WTC11 (cell line): Measurements from ENCODE around the gene TBCB. TPM values are rescaled to one million over a fixed set of nuclear protein-coding genes. Genes with fewer than 3 reads are reported as not detected.

ENCODE experiments used
- CDX4 ChIP-seq: fragments of 250-450 bp; sonication (Bioruptor Pico); IDR thresholded peaks from 2 replicates; pipeline ENCODE4 v1.9.0; 2021; ENCODE audit warnings: moderate library complexity, mild to moderate bottlenecking, inconsistent platforms, borderline replicate concordance
- CREB1 ChIP-seq: sonication (generic); formaldehyde crosslinking; IDR thresholded peaks from 2 replicates; pipeline ENCODE4 v1.8.0; 2023; ENCODE audit warnings: mild to moderate bottlenecking, missing genetic modification reagents
- ELF4 ChIP-seq: sonication (generic); formaldehyde crosslinking; IDR thresholded peaks from 2 replicates; pipeline ENCODE4 v1.8.1; 2022; ENCODE audit warnings: low read depth, mild to moderate bottlenecking, moderate library complexity, missing genetic modification reagents
- EMX1 ChIP-seq: fragments of 250-450 bp; sonication (Bioruptor Pico); IDR thresholded peaks from 2 replicates; pipeline ENCODE4 v1.8.0; 2021; ENCODE audit warnings: mild to moderate bottlenecking
- FOXK1 ChIP-seq: sonication (generic); formaldehyde crosslinking; IDR thresholded peaks from 2 replicates; pipeline ENCODE4 v1.8.0; 2022; ENCODE audit warnings: mild to moderate bottlenecking, moderate library complexity, missing genetic modification reagents
- GABPB1 ChIP-seq: sonication (generic); formaldehyde crosslinking; IDR thresholded peaks from 2 replicates; pipeline ENCODE4 v1.8.1; 2023; ENCODE audit warnings: mild to moderate bottlenecking, missing genetic modification reagents
- MLX ChIP-seq: sonication (generic); formaldehyde crosslinking; IDR thresholded peaks from 2 replicates; pipeline ENCODE4 v1.8.1; 2023; ENCODE audit warnings: mild to moderate bottlenecking, missing genetic modification reagents, moderate library complexity
- MYBL2 ChIP-seq: sonication (generic); formaldehyde crosslinking; IDR thresholded peaks from 2 replicates; pipeline ENCODE4 v1.8.1; 2023; ENCODE audit warnings: mild to moderate bottlenecking, moderate library complexity, missing genetic modification reagents
- SMAD3 ChIP-seq: sonication (generic); formaldehyde crosslinking; IDR thresholded peaks from 2 replicates; pipeline ENCODE4 v1.8.0; 2022; ENCODE audit warnings: missing genetic modification reagents, mild to moderate bottlenecking, borderline replicate concordance
- TCF7 ChIP-seq: sonication (generic); formaldehyde crosslinking; IDR thresholded peaks from 2 replicates; pipeline ENCODE4 v1.8.0; 2022; ENCODE audit warnings: mild to moderate bottlenecking, low read depth, missing genetic modification reagents, moderate library complexity
- ZBTB21 ChIP-seq: sonication (generic); formaldehyde crosslinking; IDR thresholded peaks from 2 replicates; pipeline ENCODE4 v1.8.1; 2023; ENCODE audit warnings: mild to moderate bottlenecking, missing genetic modification reagents, borderline replicate concordance
- ZNF317 ChIP-seq: sonication (generic); formaldehyde crosslinking; IDR thresholded peaks from 2 replicates; pipeline ENCODE4 v1.8.1; 2023; ENCODE audit warnings: low read depth, mild to moderate bottlenecking, moderate library complexity, missing genetic modification reagents, borderline replicate concordance
- ZNF532 ChIP-seq: fragments of 250-450 bp; sonication (Bioruptor Pico); IDR thresholded peaks from 2 replicates; pipeline ENCODE4 v1.9.0; 2021; ENCODE audit warnings: mild to moderate bottlenecking, borderline replicate concordance
- total RNA-seq: library from RNA; stranded (reverse); gene quantifications from 3 replicates; pipeline ENCODE4 v1.2.3, GENCODE V29; 2021
- TF ChIP-seq, protein P1 (sequence below): sonication (generic); formaldehyde crosslinking; IDR thresholded peaks from 2 replicates; pipeline ENCODE4 v1.8.0; 2023; ENCODE audit warnings: missing genetic modification reagents
- TF ChIP-seq, protein P2 (sequence below): sonication (generic); formaldehyde crosslinking; IDR thresholded peaks from 2 replicates; pipeline ENCODE4 v1.8.1; 2023; ENCODE audit warnings: mild to moderate bottlenecking, missing genetic modification reagents, borderline replicate concordance
- TF ChIP-seq, protein P3 (sequence below): sonication (generic); formaldehyde crosslinking; IDR thresholded peaks from 2 replicates; pipeline ENCODE4 v1.8.1; 2023; ENCODE audit warnings: mild to moderate bottlenecking, missing genetic modification reagents
- TF ChIP-seq, protein P4 (sequence below): sonication (generic); formaldehyde crosslinking; conservative IDR thresholded peaks from 2 replicates; pipeline ENCODE4 v1.8.1; 2023; ENCODE audit warnings: mild to moderate bottlenecking, low read depth, missing genetic modification reagents, moderate library complexity
- TF ChIP-seq, protein P5 (sequence below): fragments of 250-450 bp; sonication (Bioruptor Pico); conservative IDR thresholded peaks from 2 replicates; pipeline ENCODE4 v1.9.0; 2021; ENCODE audit warnings: mild to moderate bottlenecking

The TBCB gene
- total RNA-seq, 1 experiment from 2014 or later = 182 TPM

GRCh38 chr19:36114721-36115452 is 381 bp upstream of the TBCB start, which contains the start of gene POLR2I (continued):
- TF ChIP-seq, protein P1, sequence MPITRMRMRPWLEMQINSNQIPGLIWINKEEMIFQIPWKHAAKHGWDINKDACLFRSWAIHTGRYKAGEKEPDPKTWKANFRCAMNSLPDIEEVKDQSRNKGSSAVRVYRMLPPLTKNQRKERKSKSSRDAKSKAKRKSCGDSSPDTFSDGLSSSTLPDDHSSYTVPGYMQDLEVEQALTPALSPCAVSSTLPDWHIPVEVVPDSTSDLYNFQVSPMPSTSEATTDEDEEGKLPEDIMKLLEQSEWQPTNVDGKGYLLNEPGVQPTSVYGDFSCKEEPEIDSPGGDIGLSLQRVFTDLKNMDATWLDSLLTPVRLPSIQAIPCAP = 0 out of 2 replicates have a peak, but pooled peaks have one; percentile 32
- TF ChIP-seq, protein P2, sequence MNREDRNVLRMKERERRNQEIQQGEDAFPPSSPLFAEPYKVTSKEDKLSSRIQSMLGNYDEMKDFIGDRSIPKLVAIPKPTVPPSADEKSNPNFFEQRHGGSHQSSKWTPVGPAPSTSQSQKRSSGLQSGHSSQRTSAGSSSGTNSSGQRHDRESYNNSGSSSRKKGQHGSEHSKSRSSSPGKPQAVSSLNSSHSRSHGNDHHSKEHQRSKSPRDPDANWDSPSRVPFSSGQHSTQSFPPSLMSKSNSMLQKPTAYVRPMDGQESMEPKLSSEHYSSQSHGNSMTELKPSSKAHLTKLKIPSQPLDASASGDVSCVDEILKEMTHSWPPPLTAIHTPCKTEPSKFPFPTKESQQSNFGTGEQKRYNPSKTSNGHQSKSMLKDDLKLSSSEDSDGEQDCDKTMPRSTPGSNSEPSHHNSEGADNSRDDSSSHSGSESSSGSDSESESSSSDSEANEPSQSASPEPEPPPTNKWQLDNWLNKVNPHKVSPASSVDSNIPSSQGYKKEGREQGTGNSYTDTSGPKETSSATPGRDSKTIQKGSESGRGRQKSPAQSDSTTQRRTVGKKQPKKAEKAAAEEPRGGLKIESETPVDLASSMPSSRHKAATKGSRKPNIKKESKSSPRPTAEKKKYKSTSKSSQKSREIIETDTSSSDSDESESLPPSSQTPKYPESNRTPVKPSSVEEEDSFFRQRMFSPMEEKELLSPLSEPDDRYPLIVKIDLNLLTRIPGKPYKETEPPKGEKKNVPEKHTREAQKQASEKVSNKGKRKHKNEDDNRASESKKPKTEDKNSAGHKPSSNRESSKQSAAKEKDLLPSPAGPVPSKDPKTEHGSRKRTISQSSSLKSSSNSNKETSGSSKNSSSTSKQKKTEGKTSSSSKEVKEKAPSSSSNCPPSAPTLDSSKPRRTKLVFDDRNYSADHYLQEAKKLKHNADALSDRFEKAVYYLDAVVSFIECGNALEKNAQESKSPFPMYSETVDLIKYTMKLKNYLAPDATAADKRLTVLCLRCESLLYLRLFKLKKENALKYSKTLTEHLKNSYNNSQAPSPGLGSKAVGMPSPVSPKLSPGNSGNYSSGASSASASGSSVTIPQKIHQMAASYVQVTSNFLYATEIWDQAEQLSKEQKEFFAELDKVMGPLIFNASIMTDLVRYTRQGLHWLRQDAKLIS (CRISPR knock-in tag) = no peak
- TF ChIP-seq TCF7 (CRISPR knock-in tag) (0 out of 2 replicates have a peak, but pooled peaks have one; percentile 40), FOXK1 (CRISPR knock-in tag) (peak; percentile 89; the same call in 1 of the 2 replicates), MLX (CRISPR knock-in tag) (no peak), CREB1 (CRISPR knock-in tag) (peak; percentile 79; the same call in 1 of the 2 replicates), ZBTB21 (0 out of 2 replicates have a peak, but pooled peaks have one; percentile 58), MYBL2 (CRISPR knock-in tag) (peak; percentile 63; the same call in 1 of the 2 replicates), ZNF532 (CRISPR knock-in tag) (no peak), SMAD3 (CRISPR knock-in tag) (no peak), GABPB1 (CRISPR knock-in tag) (peak; percentile 76), EMX1 (CRISPR knock-in tag) (no peak), ZNF317 (CRISPR knock-in tag) (no peak), ELF4 (no peak), CDX4 (CRISPR knock-in tag) (no peak)
- TF ChIP-seq, protein P3, sequence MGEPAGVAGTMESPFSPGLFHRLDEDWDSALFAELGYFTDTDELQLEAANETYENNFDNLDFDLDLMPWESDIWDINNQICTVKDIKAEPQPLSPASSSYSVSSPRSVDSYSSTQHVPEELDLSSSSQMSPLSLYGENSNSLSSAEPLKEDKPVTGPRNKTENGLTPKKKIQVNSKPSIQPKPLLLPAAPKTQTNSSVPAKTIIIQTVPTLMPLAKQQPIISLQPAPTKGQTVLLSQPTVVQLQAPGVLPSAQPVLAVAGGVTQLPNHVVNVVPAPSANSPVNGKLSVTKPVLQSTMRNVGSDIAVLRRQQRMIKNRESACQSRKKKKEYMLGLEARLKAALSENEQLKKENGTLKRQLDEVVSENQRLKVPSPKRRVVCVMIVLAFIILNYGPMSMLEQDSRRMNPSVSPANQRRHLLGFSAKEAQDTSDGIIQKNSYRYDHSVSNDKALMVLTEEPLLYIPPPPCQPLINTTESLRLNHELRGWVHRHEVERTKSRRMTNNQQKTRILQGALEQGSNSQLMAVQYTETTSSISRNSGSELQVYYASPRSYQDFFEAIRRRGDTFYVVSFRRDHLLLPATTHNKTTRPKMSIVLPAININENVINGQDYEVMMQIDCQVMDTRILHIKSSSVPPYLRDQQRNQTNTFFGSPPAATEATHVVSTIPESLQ (CRISPR knock-in tag) = no peak
- TF ChIP-seq, protein P4, sequence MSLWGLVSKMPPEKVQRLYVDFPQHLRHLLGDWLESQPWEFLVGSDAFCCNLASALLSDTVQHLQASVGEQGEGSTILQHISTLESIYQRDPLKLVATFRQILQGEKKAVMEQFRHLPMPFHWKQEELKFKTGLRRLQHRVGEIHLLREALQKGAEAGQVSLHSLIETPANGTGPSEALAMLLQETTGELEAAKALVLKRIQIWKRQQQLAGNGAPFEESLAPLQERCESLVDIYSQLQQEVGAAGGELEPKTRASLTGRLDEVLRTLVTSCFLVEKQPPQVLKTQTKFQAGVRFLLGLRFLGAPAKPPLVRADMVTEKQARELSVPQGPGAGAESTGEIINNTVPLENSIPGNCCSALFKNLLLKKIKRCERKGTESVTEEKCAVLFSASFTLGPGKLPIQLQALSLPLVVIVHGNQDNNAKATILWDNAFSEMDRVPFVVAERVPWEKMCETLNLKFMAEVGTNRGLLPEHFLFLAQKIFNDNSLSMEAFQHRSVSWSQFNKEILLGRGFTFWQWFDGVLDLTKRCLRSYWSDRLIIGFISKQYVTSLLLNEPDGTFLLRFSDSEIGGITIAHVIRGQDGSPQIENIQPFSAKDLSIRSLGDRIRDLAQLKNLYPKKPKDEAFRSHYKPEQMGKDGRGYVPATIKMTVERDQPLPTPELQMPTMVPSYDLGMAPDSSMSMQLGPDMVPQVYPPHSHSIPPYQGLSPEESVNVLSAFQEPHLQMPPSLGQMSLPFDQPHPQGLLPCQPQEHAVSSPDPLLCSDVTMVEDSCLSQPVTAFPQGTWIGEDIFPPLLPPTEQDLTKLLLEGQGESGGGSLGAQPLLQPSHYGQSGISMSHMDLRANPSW (CRISPR knock-in tag) = no peak
- TF ChIP-seq, protein P5, sequence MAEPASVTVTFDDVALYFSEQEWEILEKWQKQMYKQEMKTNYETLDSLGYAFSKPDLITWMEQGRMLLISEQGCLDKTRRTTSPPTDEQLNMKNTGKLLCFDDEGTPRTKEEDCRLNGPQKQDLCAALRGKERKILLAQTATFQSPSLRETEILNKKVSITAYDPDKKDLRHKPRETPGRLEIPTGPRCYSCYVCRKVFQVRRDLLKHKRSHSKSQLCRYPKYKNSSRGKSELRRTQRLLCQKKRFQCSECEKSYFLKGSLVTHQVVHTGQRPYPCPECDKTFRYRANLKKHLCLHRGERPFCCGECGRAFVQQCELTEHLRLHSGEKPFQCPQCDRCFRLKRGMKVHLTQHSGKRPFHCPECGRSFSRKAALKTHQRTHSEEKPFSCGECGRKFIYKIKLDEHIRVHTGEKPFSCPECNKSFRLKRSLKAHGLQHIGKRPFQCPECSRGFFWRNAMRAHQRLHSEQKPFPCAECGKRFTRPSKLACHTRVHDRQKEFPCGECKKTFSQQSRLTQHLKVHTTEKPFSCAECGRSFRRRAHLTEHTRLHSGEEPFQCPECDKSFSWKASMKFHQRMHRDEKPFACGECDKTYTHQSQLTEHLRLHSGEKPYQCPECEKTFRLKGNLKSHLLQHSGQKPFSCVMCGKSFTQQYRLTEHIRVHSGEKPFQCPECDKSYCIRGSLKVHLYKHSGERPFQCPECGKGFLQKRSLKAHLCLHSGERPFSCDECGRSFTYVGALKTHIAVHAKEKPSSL (CRISPR knock-in tag) = no peak
